Subcutaneous abdominal adipose tissue (tissue), 5 donors: ENCODE data around the gene ABCC10.

Experiments used
- H3K27ac ChIP-seq: one replicate; pipeline ENCODE4 v1.7.0; 2013; ENCODE audit warnings: low read depth, mild to moderate bottlenecking, inconsistent platforms, low read length, moderate library complexity
- H3K27me3 ChIP-seq, 5 donors: one replicate each; pipeline ENCODE4 v1.7.0; 2013; ENCODE audit warnings: low read length in 5 of 5, inconsistent platforms in 1 of 5; ENCODE audit not compliant: control insufficient read depth in 5 of 5, insufficient read depth in 4 of 5
- H3K36me3 ChIP-seq, 5 donors: one replicate each; pipeline ENCODE4 v1.7.0; 2013; ENCODE audit warnings: low read length in 5 of 5; ENCODE audit not compliant: control insufficient read depth in 5 of 5, insufficient read depth in 5 of 5
- H3K4me1 ChIP-seq, 5 donors: one replicate each; pipeline ENCODE4 v1.7.0; 2013; ENCODE audit warnings: low read length in 5 of 5, mild to moderate bottlenecking in 3 of 5, moderate library complexity in 1 of 5; ENCODE audit not compliant: control insufficient read depth in 5 of 5, insufficient read depth in 5 of 5
- H3K4me3 ChIP-seq, 5 donors: one replicate each; pipeline ENCODE4 v1.7.0; 2013; ENCODE audit warnings: low read length in 5 of 5, low read depth in 1 of 5
- H3K9ac ChIP-seq, 5 donors: one replicate each; pipeline ENCODE4 v1.7.0; 2013; ENCODE audit warnings: low read length in 5 of 5, mild to moderate bottlenecking in 4 of 5, moderate library complexity in 3 of 5
- H3K9me3 ChIP-seq, 5 donors: one replicate each; pipeline ENCODE4 v1.7.0; 2013; ENCODE audit warnings: low read length in 5 of 5; ENCODE audit not compliant: control insufficient read depth in 5 of 5
- donor health status: healthy.
- donor health status: healthy.
- donor health status: healthy.
- donor health status: healthy.
- donor health status: healthy.

Gene ABCC10

GRCh38 chr6:43428112-43428570 is 800 bp downstream of the ABCC10 start:
- Histone ChIP-seq H3K27ac (peak overlapping the region; percentile 86), H3K36me3 (peaks cover 0 to 14% (median 10%) of the 10 kb centered on the region in 5 donors), H3K27me3 (no peaks in the 10 kb centered on the region), H3K9me3 (no peaks in the 10 kb centered on the region), H3K4me3 (peak overlapping the region; percentile 77 to 97 (median 85)), H3K9ac (peak overlapping the region; percentile 71 to 92 (median 72)), H3K4me1 (peaks cover 3 to 23% (median 18%) of the 10 kb centered on the region in 5 donors)

GRCh38 chr6:43428874-43429273 is 1.5 kb downstream of the ABCC10 start:
- Histone ChIP-seq H3K27ac (peak overlapping the region; percentile 86), H3K9ac (peak overlapping the region in 3 of 5 donors; percentile 72 to 92 (median 72)), H3K9me3 (no peaks in the 10 kb centered on the region), H3K4me1 (peaks cover 3 to 23% (median 18%) of the 10 kb centered on the region in 5 donors), H3K4me3 (peak overlapping the region in 4 of 5 donors; percentile 77 to 97 (median 89)), H3K36me3 (peaks cover 0 to 21% (median 12%) of the 10 kb centered on the region in 5 donors), H3K27me3 (no peaks in the 10 kb centered on the region)

GRCh38 chr6:43432009-43432945 is 4.9 kb downstream of the ABCC10 start:
- no peak overlapping the region for H3K4me3 ChIP-seq
- peaks cover 5 to 31% (median 24%) of the 10 kb centered on the region in 5 donors for H3K4me1 ChIP-seq
- no peaks in the 10 kb centered on the region for H3K27me3 ChIP-seq
- H3K9ac ChIP-seq, result no peak overlapping the region
- peaks cover 0 to 33% (median 21%) of the 10 kb centered on the region in 5 donors for H3K36me3 ChIP-seq
- H3K9me3 ChIP-seq, result no peaks in the 10 kb centered on the region
- no peak overlapping the region for H3K27ac ChIP-seq

- Histone ChIP-seq H3K27me3 (no peaks in the 10 kb centered on the region), H3K9me3 (no peaks in the 10 kb centered on the region), H3K9ac (no peak overlapping the region), H3K27ac (no peak overlapping the region), H3K36me3 (peaks cover 0 to 40% (median 22%) of the 10 kb centered on the region in 5 donors), H3K4me3 (no peak overlapping the region), H3K4me1 (peaks cover 4 to 27% (median 25%) of the 10 kb centered on the region in 5 donors)
Measured at GRCh38 chr6:43433148-43433547, 5.8 kb downstream of the ABCC10 start.

- H3K9me3 ChIP-seq, result no peaks in the 10 kb centered on the region
- H3K4me1 ChIP-seq, result peaks cover 3 to 17% (median 16%) of the 10 kb centered on the region in 5 donors
- no peak overlapping the region for H3K9ac ChIP-seq
- no peak overlapping the region for H3K27ac ChIP-seq
- H3K27me3 ChIP-seq, result no peaks in the 10 kb centered on the region
- H3K36me3 ChIP-seq, result peaks cover 0 to 49% (median 28%) of the 10 kb centered on the region in 5 donors
- H3K4me3 ChIP-seq, result no peak overlapping the region
Measured at GRCh38 chr6:43434001-43434840, 6.9 kb downstream of the ABCC10 start.

- Histone ChIP-seq H3K9ac (no peak overlapping the region), H3K36me3 (peaks cover 0 to 52% (median 28%) of the 10 kb centered on the region in 5 donors), H3K9me3 (no peaks in the 10 kb centered on the region), H3K27me3 (no peaks in the 10 kb centered on the region), H3K4me1 (peaks cover 3 to 17% (median 12%) of the 10 kb centered on the region in 5 donors), H3K4me3 (no peak overlapping the region), H3K27ac (no peak overlapping the region)
Measured at GRCh38 chr6:43434943-43435342, 7.6 kb downstream of the ABCC10 start.

GRCh38 chr6:43435682-43436437 is 8.5 kb downstream of the ABCC10 start:
- Histone ChIP-seq H3K4me1 (peaks cover 3 to 17% (median 12%) of the 10 kb centered on the region in 5 donors), H3K27ac (no peak overlapping the region), H3K36me3 (peaks cover 0 to 59% (median 28%) of the 10 kb centered on the region in 5 donors), H3K4me3 (no peak overlapping the region), H3K9me3 (no peaks in the 10 kb centered on the region), H3K27me3 (no peaks in the 10 kb centered on the region), H3K9ac (no peak overlapping the region)

- peaks cover 0 to 67% (median 33%) of the 10 kb centered on the region in 5 donors for H3K36me3 ChIP-seq
- H3K9ac ChIP-seq, result no peak overlapping the region
Measured at GRCh38 chr6:43436577-43437282, 9.4 kb downstream of the ABCC10 start.

GRCh38 chr6:43437700-43438099 is 10.4 kb downstream of the ABCC10 start:
- Histone ChIP-seq H3K4me1 (peaks cover 3 to 17% (median 12%) of the 10 kb centered on the region in 5 donors), H3K9ac (peak overlapping the region in 1 of 5 donors; percentile 8), H3K27me3 (no peaks in the 10 kb centered on the region), H3K4me3 (no peak overlapping the region), H3K9me3 (no peaks in the 10 kb centered on the region), H3K36me3 (peaks cover 0 to 67% (median 34%) of the 10 kb centered on the region in 5 donors), H3K27ac (no peak overlapping the region)

More at GRCh38 chr6:43436577-43437282, 9.4 kb downstream of the ABCC10 start:
- no peaks in the 10 kb centered on the region for H3K27me3 ChIP-seq
- no peak overlapping the region for H3K4me3 ChIP-seq
- no peaks in the 10 kb centered on the region for H3K9me3 ChIP-seq
- peaks cover 3 to 17% (median 12%) of the 10 kb centered on the region in 5 donors for H3K4me1 ChIP-seq
- H3K27ac ChIP-seq, result peak overlapping the region; percentile 46
